HepG2 (cell line): ENCODE measurements around the gene CNIH3. TPM values are rescaled to one million over a fixed set of nuclear protein-coding genes. Genes with fewer than 3 reads are reported as not detected.

Source experiments
- ATAC-seq: fragments of 200-7000 bp; cut with Tn5 transposase; 3 replicates; pipeline ENCODE4 v1.9.1; 2020; ENCODE audit warnings: mild to moderate bottlenecking, moderate library complexity
- BruUV-seq: library from RNA; stranded (reverse); fragments of 400-500 nt; replicated peaks from 2 replicates; lab custom pipeline; 2021; lab: Mats Ljungman, UMichigan
- CTCF ChIA-PET: fragments of 300-600 bp; formaldehyde crosslinking; extraction: SDS; loops from one replicate; lab custom pipeline; 2021; ENCODE audit warnings: low total read pairs, inconsistent platforms, low intra/inter-chr PET ratio; lab: Yijun Ruan, JAX
- POLR2A ChIA-PET: fragments of 350-600 bp; sonication (Branson Sonifier 250); formaldehyde crosslinking; loops from one replicate; lab custom pipeline; 2020; ENCODE audit warnings: antibody characterized with exemption, inconsistent platforms; lab: Yijun Ruan, JAX
- DNase-seq: peaks from one replicate; pipeline ENCODE4 v3.0.0-alpha.2; 2015; ENCODE audit warnings: low spot score
- FAIRE-seq: peaks from 3 replicates; lab custom pipeline; 2011; peaks lifted over from hg19 to GRCh38; lab: Jason Lieb, UNC
- H2AFZ ChIP-seq: one replicate; pipeline ENCODE4 v1.6.1; 2011; ENCODE audit warnings: low read length, inconsistent platforms
- H3K27ac ChIP-seq: fragments of 300-600 bp; 3 replicates; pipeline ENCODE4 v1.8.0; 2011; ENCODE audit warnings: mixed run types, mild to moderate bottlenecking, mixed read lengths, low read length, inconsistent platforms; ENCODE audit not compliant: insufficient read depth; ENCODE audit errors: extremely low read length
- H3K27me3 ChIP-seq, 2 experiments: fragments of 200-600 bp in 1 of 2; 2 replicates in 1 of 2; 3 replicates in 1 of 2; pipeline versions ENCODE4 v1.6.0 to v1.8.0; 2011; ENCODE audit warnings: low read length in 2 of 2, mild to moderate bottlenecking in 2 of 2, moderate library complexity in 2 of 2, inconsistent platforms in 1 of 2; ENCODE audit not compliant: insufficient read depth in 2 of 2, control insufficient read depth in 1 of 2
- H3K36me3 ChIP-seq, 2 experiments: fragments of 200-600 bp in 1 of 2; replicated peaks in 1 of 2; 2 replicates in 1 of 2; 3 replicates in 1 of 2; pipeline versions ENCODE4 v1.5.1 to v1.8.0; 2011; ENCODE audit warnings: low read length in 2 of 2, inconsistent platforms in 1 of 2; ENCODE audit not compliant: insufficient read depth in 2 of 2, control insufficient read depth in 1 of 2
- H3K4me1 ChIP-seq: 2 replicates; pipeline ENCODE4 v1.5.1; 2012; ENCODE audit warnings: low read length, inconsistent platforms; ENCODE audit not compliant: insufficient read depth
- H3K4me2 ChIP-seq: 2 replicates; pipeline ENCODE4 v1.6.0; 2011; ENCODE audit warnings: low read depth, low read length, inconsistent platforms
- H3K4me3 ChIP-seq, 3 experiments: fragments of 200-600 bp in 1 of 3; sonication (generic), shearing (Covaris generic) in 1 of 3; replicated peaks in 1 of 3; 2 replicates each; pipeline ENCODE4 v1.5.1; 2011 to 2016; ENCODE audit warnings: low read length in 3 of 3, inconsistent platforms in 2 of 3, low read depth in 2 of 3, mild to moderate bottlenecking in 2 of 3, control low read depth in 1 of 3, mixed read lengths in 1 of 3; ENCODE audit not compliant: insufficient read depth in 1 of 3
- H3K79me2 ChIP-seq: one replicate; pipeline ENCODE4 v1.6.1; 2011; ENCODE audit warnings: low read length, inconsistent platforms; ENCODE audit not compliant: insufficient read depth
- H3K9ac ChIP-seq: 2 replicates; pipeline ENCODE4 v1.6.0; 2011; ENCODE audit warnings: mild to moderate bottlenecking, low read depth, low read length, inconsistent platforms; ENCODE audit not compliant: insufficient read depth
- H3K9me3 ChIP-seq: 2 replicates; pipeline ENCODE4 v1.5.1; 2012; ENCODE audit warnings: mild to moderate bottlenecking, low read length
- H4K20me1 ChIP-seq: 2 replicates; pipeline ENCODE4 v1.6.0; 2011; ENCODE audit warnings: inconsistent platforms, mild to moderate bottlenecking, low read length, moderate library complexity; ENCODE audit not compliant: insufficient read depth
- E2F2 ChIP-seq: sonication (generic); formaldehyde crosslinking; IDR thresholded peaks from 2 replicates; pipeline ENCODE4 v1.4.0; 2020; ENCODE audit warnings: missing genetic modification reagents, borderline replicate concordance
- EED ChIP-seq: sonication (generic); formaldehyde crosslinking; IDR thresholded peaks from 2 replicates; pipeline ENCODE4 v1.5.0; 2020; ENCODE audit warnings: mild to moderate bottlenecking, missing genetic modification reagents
- GMEB1 ChIP-seq: sonication (generic); formaldehyde crosslinking; IDR thresholded peaks from 2 replicates; pipeline ENCODE4 v1.5.1; 2020; ENCODE audit warnings: missing genetic modification reagents, mild to moderate bottlenecking, borderline replicate concordance
- POLR2G ChIP-seq: fragments of 200-400 bp; formaldehyde crosslinking; IDR thresholded peaks from 2 replicates; pipeline ENCODE4 v1.6.1; 2018; ENCODE audit warnings: mild to moderate bottlenecking, low read depth, low read length, moderate library complexity
- YEATS4 ChIP-seq: sonication (generic); formaldehyde crosslinking; IDR thresholded peaks from 2 replicates; pipeline ENCODE4 v1.4.0; 2020; ENCODE audit warnings: missing genetic modification reagents, borderline replicate concordance
- ZNF230 ChIP-seq: sonication (generic); formaldehyde crosslinking; IDR thresholded peaks from 2 replicates; pipeline ENCODE4 v1.4.0; 2020; ENCODE audit warnings: mild to moderate bottlenecking, missing genetic modification reagents
- ZNF670 ChIP-seq: sonication (generic); formaldehyde crosslinking; IDR thresholded peaks from 2 replicates; pipeline ENCODE4 v1.8.0; 2022; ENCODE audit warnings: mild to moderate bottlenecking, missing genetic modification reagents, borderline replicate concordance
- ZNF740 ChIP-seq: sonication (generic); formaldehyde crosslinking; IDR thresholded peaks from 2 replicates; pipeline ENCODE4 v1.4.0; 2020; ENCODE audit warnings: missing genetic modification reagents
- ZNF768 ChIP-seq: sonication (generic); formaldehyde crosslinking; IDR thresholded peaks from 2 replicates; pipeline ENCODE4 v1.4.0; 2020; ENCODE audit warnings: missing genetic modification reagents
- ZNF775 ChIP-seq: sonication (generic); formaldehyde crosslinking; IDR thresholded peaks from 2 replicates; pipeline ENCODE4 v1.4.0; 2020; ENCODE audit warnings: missing genetic modification reagents, mild to moderate bottlenecking, moderate library complexity, borderline replicate concordance
- WGBS: methylation state at CpG from one replicate; pipeline ENCODE4 v1.1.6; 2017; ENCODE audit warnings: low lambda C conversion rate; 5-methylcytosine and 5-hydroxymethylcytosine counted together
- in situ Hi-C: cut with HindIII; loops from 2 replicates; pipeline ENCODE4 v1.10.0; 2017; ENCODE audit warnings: low pct_unique_long_range_greater_than_20kb; ENCODE audit not compliant: extremely low pct_ligation_motif_present
- intact Hi-C: fragments of 100-400 bp; cut with micrococcal nuclease; formaldehyde crosslinking; loops from one replicate; pipeline ENCODE4 v1.10.0; 2022; ENCODE audit not compliant: unreplicated experiment
- polyA plus RNA-seq, 8 experiments: library from polyadenylated mRNA; depleted of rRNA in 3 of 8; stranded (reverse) in 7 of 8; unstranded in 1 of 8; fragments of >200 nt; fragmentation: Illumina TruSeq in 4 of 8; extraction: Trizol in 4 of 8; gene quantifications; 2 replicates each; pipeline versions ENCODE4 v1.2.1 to v1.2.3, GENCODE V29; 2011 to 2016; ENCODE audit warnings: low read depth in 4 of 8, missing spikeins in 1 of 8, mixed read lengths in 1 of 8; ENCODE audit not compliant: insufficient read depth in 1 of 8
- total RNA-seq, 5 experiments: library from RNA; depleted of rRNA; stranded (reverse); fragments of >200 nt; fragmentation: Illumina TruSeq; extraction: Trizol; gene quantifications; 2 replicates each; pipeline ENCODE4 v1.2.3, GENCODE V29; 2016; ENCODE audit warnings: low read depth in 1 of 5

Gene CNIH3
- total and polyA plus RNA-seq, 2 of the 13 experiments (the other 11 are each of a cell fraction or from before 2014, with no cell fraction given) = 0.36 to 1.1 TPM

GRCh38 chr1:224617410-224618355 lies 1.6 kb downstream of the CNIH3 start:
- no peak overlapping the region for H3K4me3 ChIP-seq
- intact Hi-C loops (no loop called here), in situ Hi-C loops (no loop called here)
- DNase-seq (no peak), ATAC-seq (no peak), FAIRE-seq (no peak)
- H3K27me3 ChIP-seq = peaks cover 1 to 28% of the 10 kb centered on the region in 2 experiments; a peak in 4 of 5 replicates
- TF ChIP-seq ZNF775 (CRISPR knock-in tag) (no peak), ZNF230 (no peak), GMEB1 (no peak), ZNF740 (CRISPR knock-in tag) (no peak), EED (no peak), YEATS4 (CRISPR knock-in tag) (no peak), POLR2G (no peak), ZNF768 (CRISPR knock-in tag) (no peak), ZNF670 (no peak), E2F2 (CRISPR knock-in tag) (no peak)
- no peaks in the 10 kb centered on the region for H3K79me2 ChIP-seq
- H3K36me3 ChIP-seq = no peaks in the 10 kb centered on the region
- H3K27ac ChIP-seq = no peak overlapping the region
- CTCF ChIA-PET = no interaction called here
- H2AFZ ChIP-seq = no peak overlapping the region
- H3K4me1 ChIP-seq = peaks cover 4% of the 10 kb centered on the region; the same call in 1 of the 2 replicates
- H3K9ac ChIP-seq = no peak overlapping the region
- no TSS peak for BruUV-seq
- POLR2A ChIA-PET = no interaction called here
- no peaks in the 10 kb centered on the region for H4K20me1 ChIP-seq
- 63% methylated on average over 50 of the region's 55 CpGs for WGBS
- no peak overlapping the region for H3K4me2 ChIP-seq
- H3K9me3 ChIP-seq = no peaks in the 10 kb centered on the region
